Spleen (tissue), 11 donors: ENCODE data around the gene KRT15. TPM values are rescaled to one million over a fixed set of nuclear protein-coding genes. Genes with fewer than 3 reads are reported as not detected.

Experiments
- DNase-seq: peaks from one replicate; pipeline ENCODE4 v3.0.0-alpha.2; 2020
- H3K27ac ChIP-seq, 8 donors: fragments of 200-600 bp; sonication (generic) in 7 of 8; 1 replicate in 4 of 8; 2 replicates in 4 of 8; pipeline versions ENCODE4 v1.5.0 to v1.8.0; 2016 to 2021; ENCODE audit warnings: inconsistent platforms in 4 of 8, mild to moderate bottlenecking in 4 of 8, moderate library complexity in 1 of 8
- H3K27me3 ChIP-seq, 7 donors: fragments of 200-600 bp; sonication (generic) in 6 of 7; replicated peaks in 1 of 7; 1 replicate in 4 of 7; 2 replicates in 3 of 7; pipeline versions ENCODE4 v1.5.0 to v1.8.0; 2016 to 2021; ENCODE audit warnings: inconsistent platforms in 3 of 7, mild to moderate bottlenecking in 1 of 7
- H3K36me3 ChIP-seq, 6 donors: fragments of 200-600 bp; sonication (generic) in 5 of 6; 1 replicate in 4 of 6; 2 replicates in 2 of 6; pipeline versions ENCODE4 v1.5.0 to v1.8.0; 2016 to 2021; ENCODE audit warnings: inconsistent platforms in 2 of 6
- H3K4me1 ChIP-seq, 6 donors: fragments of 200-600 bp; sonication (generic) in 5 of 6; 1 replicate in 3 of 6; 2 replicates in 3 of 6; pipeline versions ENCODE4 v1.5.0 to v1.8.0; 2016 to 2021; ENCODE audit warnings: inconsistent platforms in 3 of 6
- H3K4me3 ChIP-seq, 8 donors: fragments of 200-600 bp; sonication (generic) in 7 of 8; 1 replicate in 4 of 8; 2 replicates in 4 of 8; pipeline versions ENCODE4 v1.5.0 to v1.8.0; 2016 to 2021; ENCODE audit warnings: inconsistent platforms in 4 of 8, mild to moderate bottlenecking in 4 of 8, moderate library complexity in 2 of 8
- H3K9me3 ChIP-seq, 8 donors: fragments of 200-600 bp; sonication (generic) in 7 of 8; 1 replicate in 4 of 8; 2 replicates in 4 of 8; pipeline versions ENCODE4 v1.5.0 to v1.8.0; 2016 to 2021; ENCODE audit warnings: inconsistent platforms in 4 of 8
- POLR2A ChIP-seq, 3 donors: fragments of 450-650 bp; IDR thresholded peaks; one replicate each; pipeline ENCODE4 v1.5.1; 2017; ENCODE audit warnings: antibody characterized with exemption in 3 of 3, mild to moderate bottlenecking in 1 of 3
- POLR2AphosphoS5 ChIP-seq, 3 donors: sonication (generic); formaldehyde crosslinking; IDR thresholded peaks; one replicate each; pipeline ENCODE4 v1.5.1; 2017; ENCODE audit warnings: antibody characterized with exemption in 3 of 3
- WGBS, 5 donors: extraction: QIAGEN DNeasy Blood & Tissue Kit in 3 of 5; methylation state at CpG; one replicate each; pipeline versions ENCODE4 v1.1.5 to v1.1.7; 2013 to 2018; 5-methylcytosine and 5-hydroxymethylcytosine counted together
- intact Hi-C: fragments of 100-400 bp; cut with DNase I; formaldehyde crosslinking; loops from one replicate; pipeline ENCODE4 v1.15.0; 2023; ENCODE audit warnings: low total_unique reads
- polyA plus RNA-seq, 3 donors: library from polyadenylated mRNA; stranded (reverse); fragments of 200-250 nt; gene quantifications; one replicate each; pipeline ENCODE4 v1.2.1, GENCODE V29; 2013
- total RNA-seq, 7 donors: library from RNA; depleted of rRNA in 3 of 7; stranded (reverse); fragments of >200 nt in 3 of 7; fragmentation: NEBNext Ultra II Directional in 4 of 7; extraction: Animal tissue kit (Norgen Biotek cat#: 25700) in 4 of 7; gene quantifications; one replicate each; pipeline versions ENCODE4 v1.1.0 to v1.2.1, GENCODE V29; 2016 to 2021
- TF ChIP-seq, protein P1 (sequence below), 11 experiments: fragments of 200-600 bp in 7 of 11; fragments of 450-650 bp in 4 of 11; sonication (generic) in 4 of 11; IDR thresholded peaks in 8 of 11; conservative IDR thresholded peaks in 3 of 11; 1 replicate in 7 of 11; 2 replicates in 4 of 11; pipeline versions ENCODE4 v1.4.0 to v1.8.0; 2016 to 2021; ENCODE audit warnings: antibody characterized with exemption in 11 of 11, inconsistent platforms in 4 of 11, mild to moderate bottlenecking in 1 of 11
- donor health status: healthy with polysubstance abuse.
- donor health status: DM: no; HTN: no; CAD: no; lungs with moderate emphysema.
- donor health status: DM: no; HTN: no; CAD: no.
- donor health status: Bipolar disorder and iron deficiency.
- donor health status: healthy.
- donor health status: DM: no; HTN: no; CAD: no.
- donor health status: DM: yes; HTN: yes; CAD: no.

KRT15 gene
- total and polyA plus RNA-seq, 10 donors: 0.07 to 1.3 (median 0.11) TPM; not detected in 7

DNA sequence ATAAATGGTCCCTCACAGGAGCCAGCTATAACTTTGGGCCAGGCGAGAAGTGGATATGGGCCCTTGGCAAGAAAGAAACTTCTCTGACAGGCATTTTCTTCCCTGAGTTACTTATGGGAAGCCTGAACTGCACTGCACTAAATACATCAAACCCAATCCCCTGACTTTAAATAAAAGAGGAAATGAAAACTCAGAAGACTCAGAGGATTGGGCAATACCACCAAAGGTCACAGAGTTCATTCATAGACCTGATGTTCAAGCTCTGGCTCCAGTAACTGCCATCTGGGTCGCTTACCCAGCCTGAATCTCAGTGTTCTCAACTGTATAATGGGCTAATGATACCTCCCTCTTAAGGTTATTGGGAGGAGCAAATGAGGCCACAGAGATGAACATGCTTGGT lies 38.6 kb downstream of the KRT15 start:
- Histone ChIP-seq H3K4me3 (no peak overlapping the region), H3K27me3 (no peaks in the 10 kb centered on the region), H3K36me3 (no peaks in the 10 kb centered on the region), H3K4me1 (peaks cover 0 to 20% (median 6%) of the 10 kb centered on the region in 6 donors), H3K9me3 (no peaks in the 10 kb centered on the region), H3K27ac (peak overlapping the region in 1 of 8 donors; percentile 46)
- 42 to 71% (median 59%) methylated on average over 2 of the region's 2 CpGs for WGBS, 5 donors
- TF ChIP-seq POLR2A (IDR thresholded peaks at IDR 0.05) (no peak), POLR2AphosphoS5 (IDR thresholded peaks at IDR 0.05) (no peak)
- TF ChIP-seq, protein P1, sequence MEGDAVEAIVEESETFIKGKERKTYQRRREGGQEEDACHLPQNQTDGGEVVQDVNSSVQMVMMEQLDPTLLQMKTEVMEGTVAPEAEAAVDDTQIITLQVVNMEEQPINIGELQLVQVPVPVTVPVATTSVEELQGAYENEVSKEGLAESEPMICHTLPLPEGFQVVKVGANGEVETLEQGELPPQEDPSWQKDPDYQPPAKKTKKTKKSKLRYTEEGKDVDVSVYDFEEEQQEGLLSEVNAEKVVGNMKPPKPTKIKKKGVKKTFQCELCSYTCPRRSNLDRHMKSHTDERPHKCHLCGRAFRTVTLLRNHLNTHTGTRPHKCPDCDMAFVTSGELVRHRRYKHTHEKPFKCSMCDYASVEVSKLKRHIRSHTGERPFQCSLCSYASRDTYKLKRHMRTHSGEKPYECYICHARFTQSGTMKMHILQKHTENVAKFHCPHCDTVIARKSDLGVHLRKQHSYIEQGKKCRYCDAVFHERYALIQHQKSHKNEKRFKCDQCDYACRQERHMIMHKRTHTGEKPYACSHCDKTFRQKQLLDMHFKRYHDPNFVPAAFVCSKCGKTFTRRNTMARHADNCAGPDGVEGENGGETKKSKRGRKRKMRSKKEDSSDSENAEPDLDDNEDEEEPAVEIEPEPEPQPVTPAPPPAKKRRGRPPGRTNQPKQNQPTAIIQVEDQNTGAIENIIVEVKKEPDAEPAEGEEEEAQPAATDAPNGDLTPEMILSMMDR (IDR thresholded peaks at IDR 0.05 in 8 of 11, conservative IDR thresholded peaks at IDR 0.05 in 3 of 11): no peak
- intact Hi-C loops: no loop called here
- DNase-seq: no peak

DNA sequence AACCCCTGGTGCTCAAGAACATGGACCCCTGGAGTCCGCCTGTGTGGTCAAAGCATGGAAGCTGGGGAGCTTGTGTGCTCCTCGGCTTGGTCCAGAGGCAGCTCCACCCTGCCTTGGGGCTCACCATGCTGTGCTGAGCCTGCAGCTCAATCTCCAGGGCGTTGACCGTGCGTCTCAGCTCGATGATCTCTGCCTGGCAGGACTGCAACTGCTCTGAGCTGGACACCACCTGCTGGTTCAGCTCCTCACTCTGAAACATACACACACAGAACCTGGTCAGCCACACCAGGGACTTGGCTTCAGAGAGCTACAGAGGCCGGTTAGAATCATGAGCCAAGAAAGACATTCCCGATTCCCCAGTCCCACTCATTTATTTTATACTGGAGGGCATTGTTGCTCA lies 40.5 kb downstream of the KRT15 start:
- TF ChIP-seq, protein P1 (IDR thresholded peaks at IDR 0.05 in 8 of 11, conservative IDR thresholded peaks at IDR 0.05 in 3 of 11): no peak
- TF ChIP-seq POLR2AphosphoS5 (IDR thresholded peaks at IDR 0.05) (no peak), POLR2A (IDR thresholded peaks at IDR 0.05) (no peak)
- Histone ChIP-seq H3K36me3 (no peaks in the 10 kb centered on the region), H3K27ac (no peak overlapping the region), H3K9me3 (peaks cover 0 to 5% (median 0%) of the 10 kb centered on the region in 8 donors), H3K27me3 (no peaks in the 10 kb centered on the region), H3K4me3 (no peak overlapping the region), H3K4me1 (peaks cover 0 to 9% (median 4%) of the 10 kb centered on the region in 6 donors)
- intact Hi-C loops: no loop called here
- no peak for DNase-seq
- WGBS, 5 donors: 72 to 92% (median 89%) methylated on average over 2 to 8 of the region's 8 CpGs

DNA sequence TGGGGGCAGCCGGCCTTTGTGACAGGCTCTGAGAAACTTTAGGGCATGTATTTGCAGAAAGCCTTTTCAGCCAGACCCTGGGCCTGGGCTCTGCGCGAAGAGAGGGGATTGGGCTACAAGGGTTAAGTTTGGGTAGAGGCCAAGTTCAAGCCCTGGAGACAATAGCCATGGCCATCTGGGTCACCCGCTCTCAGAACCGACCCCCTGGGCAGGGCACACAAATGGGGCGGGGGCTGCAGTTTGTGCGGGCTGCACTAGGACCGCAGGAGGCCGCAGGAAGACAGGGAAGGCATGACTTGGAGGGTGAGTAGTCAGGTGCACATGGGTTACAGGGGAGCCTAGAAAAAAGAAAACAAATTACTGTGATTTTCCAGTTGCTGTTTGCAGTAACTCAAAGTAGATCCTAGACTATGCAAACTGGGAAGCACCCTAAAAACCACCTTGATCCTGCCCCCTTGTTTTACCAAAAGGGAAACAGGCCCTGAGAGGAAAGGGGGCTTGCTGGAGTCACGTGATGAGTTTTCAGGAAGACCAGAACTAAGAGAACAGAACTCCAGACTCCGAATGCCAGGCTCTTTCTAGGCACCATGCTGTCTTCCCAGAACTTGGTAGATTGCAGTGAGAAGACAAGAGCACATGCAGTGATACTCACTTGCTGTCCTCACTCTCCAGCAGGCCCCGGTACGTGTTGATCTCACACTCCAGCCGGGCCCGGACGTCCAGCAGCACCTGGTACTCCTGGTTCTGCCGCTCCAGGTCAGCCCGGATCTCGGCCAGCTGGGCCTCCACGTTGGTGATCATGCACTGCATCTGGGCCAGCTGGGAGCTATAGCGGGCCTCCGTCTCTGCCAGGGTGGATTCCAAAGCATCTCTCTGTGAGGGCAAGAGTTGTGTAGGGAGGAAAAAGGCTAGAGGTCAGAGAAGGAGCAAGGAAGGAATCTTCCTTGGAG lies 41.5 kb downstream of the KRT15 start:
- no peak for DNase-seq
- H3K4me3 ChIP-seq: no peak overlapping the region
- H3K36me3 ChIP-seq: no peaks in the 10 kb centered on the region
- H3K4me1 ChIP-seq: peaks cover 0 to 9% (median 4%) of the 10 kb centered on the region in 6 donors
- WGBS, 5 donors: 82 to 91% (median 84%) methylated on average over 20 to 22 of the region's 22 CpGs
- H3K27ac ChIP-seq: no peak overlapping the region
- H3K27me3 ChIP-seq: peaks cover 0 to 5% (median 0%) of the 10 kb centered on the region in 7 donors
- intact Hi-C loops: no loop called here
- no peak for TF ChIP-seq POLR2A (IDR thresholded peaks at IDR 0.05)
- TF ChIP-seq, protein P1 (IDR thresholded peaks at IDR 0.05 in 8 of 11, conservative IDR thresholded peaks at IDR 0.05 in 3 of 11): no peak
- TF ChIP-seq POLR2AphosphoS5 (IDR thresholded peaks at IDR 0.05): no peak
- H3K9me3 ChIP-seq: peaks cover 0 to 5% (median 0%) of the 10 kb centered on the region in 8 donors

DNA sequence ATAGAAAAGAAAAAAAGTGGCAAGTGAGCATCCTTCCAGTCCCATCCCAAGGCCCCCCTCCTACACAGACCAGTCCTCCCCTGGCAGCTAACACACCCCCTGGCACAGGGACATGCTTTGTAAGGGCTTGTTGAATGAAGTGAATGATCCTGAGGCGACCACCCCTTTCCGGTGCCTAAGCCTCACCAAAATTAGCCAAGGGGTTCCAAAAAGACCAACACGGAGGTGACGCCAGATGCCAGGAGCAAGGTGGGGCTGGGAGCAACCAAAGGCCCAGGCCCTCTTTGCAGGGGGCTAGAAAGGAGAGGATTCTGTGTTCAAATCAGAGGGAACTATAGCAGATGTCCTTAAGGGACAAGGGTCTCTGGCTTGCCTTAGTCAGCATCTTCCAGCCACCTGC lies 43.3 kb downstream of the KRT15 start:
- no peak overlapping the region for H3K27ac ChIP-seq
- peaks cover 0 to 9% (median 4%) of the 10 kb centered on the region in 6 donors for H3K4me1 ChIP-seq
- H3K36me3 ChIP-seq: no peaks in the 10 kb centered on the region
- intact Hi-C loops: no loop called here
- peaks cover 0 to 8% (median 0%) of the 10 kb centered on the region in 8 donors for H3K9me3 ChIP-seq
- WGBS, 5 donors: 83 to 95% (median 93%) methylated on average over 4 of the region's 4 CpGs
- DNase-seq: no peak
- H3K4me3 ChIP-seq: no peak overlapping the region
- TF ChIP-seq POLR2A (IDR thresholded peaks at IDR 0.05): no peak
- TF ChIP-seq POLR2AphosphoS5 (IDR thresholded peaks at IDR 0.05): no peak
- TF ChIP-seq, protein P1 (IDR thresholded peaks at IDR 0.05 in 8 of 11, conservative IDR thresholded peaks at IDR 0.05 in 3 of 11): no peak
- peaks cover 0 to 7% (median 0%) of the 10 kb centered on the region in 7 donors for H3K27me3 ChIP-seq
